K562 (cell line): ENCODE data around the gene MAP3K14. TPM values are rescaled to one million over a fixed set of nuclear protein-coding genes. Genes with fewer than 3 reads are reported as not detected.

Experiments
- ARID4B ChIP-seq: sonication (generic); formaldehyde crosslinking; IDR thresholded peaks from 2 replicates; pipeline ENCODE4 v1.8.0; 2022; ENCODE audit warnings: mild to moderate bottlenecking, missing genetic modification reagents
- CCNT2 ChIP-seq: IDR thresholded peaks from 2 replicates; pipeline ENCODE4 v1.6.1; 2011; ENCODE audit warnings: borderline replicate concordance, low read depth, mild to moderate bottlenecking, moderate library complexity, mixed read lengths, low read length; ENCODE audit not compliant: insufficient read length; ENCODE audit errors: extremely low read depth
- KDM5B ChIP-seq: fragments of 200-600 bp; sonication (generic); IDR thresholded peaks from 2 replicates; pipeline ENCODE4 v1.6.1; 2012; ENCODE audit warnings: low read depth, mild to moderate bottlenecking, moderate library complexity, low read length, control low read depth, inconsistent platforms; ENCODE audit not compliant: insufficient replicate concordance
- L3MBTL2 ChIP-seq: fragments of 450-650 bp; IDR thresholded peaks from 2 replicates; pipeline ENCODE4 v1.6.1; 2016; ENCODE audit warnings: mild to moderate bottlenecking, moderate library complexity
- LEF1 ChIP-seq: fragments of 450-650 bp; IDR thresholded peaks from 2 replicates; pipeline ENCODE4 v1.6.1; 2016; ENCODE audit warnings: mild to moderate bottlenecking
- MEF2D ChIP-seq: conservative IDR thresholded peaks from 2 replicates; pipeline ENCODE4 v1.6.1; 2016; ENCODE audit warnings: low read depth, missing genetic modification characterization, missing compliant biosample characterization
- NR2C2 ChIP-seq, 2 experiments: fragments of 200-800 bp in 1 of 2; sonication (Bioruptor generic) in 1 of 2; sonication (generic) in 1 of 2; formaldehyde crosslinking in 1 of 2; IDR thresholded peaks; 2 replicates each; pipeline versions ENCODE4 v1.6.1 to v1.8.0; 2016 to 2022; ENCODE audit warnings: mild to moderate bottlenecking in 1 of 2, missing compliant biosample characterization in 1 of 2, missing genetic modification characterization in 1 of 2, missing genetic modification reagents in 1 of 2
- PHF8 ChIP-seq: fragments of 200-600 bp; sonication (generic); IDR thresholded peaks from 2 replicates; pipeline ENCODE4 v1.6.1; 2012; ENCODE audit warnings: mixed run types, mild to moderate bottlenecking, inconsistent platforms, low read length, moderate library complexity, borderline replicate concordance
- RBFOX2 ChIP-seq: fragments of 200-400 bp; formaldehyde crosslinking; IDR thresholded peaks from 2 replicates; pipeline ENCODE4 v1.6.1; 2017; ENCODE audit warnings: low read depth, mild to moderate bottlenecking, low read length, moderate library complexity
- UBTF ChIP-seq, 2 experiments: IDR thresholded peaks; 2 replicates each; pipeline ENCODE4 v1.6.1; 2012; ENCODE audit warnings: improper control_type of control experiment in 2 of 2, low read depth in 2 of 2, low read length in 2 of 2, borderline replicate concordance in 1 of 2
- VEZF1 ChIP-seq: fragments of 200-800 bp; sonication (Bioruptor generic); IDR thresholded peaks from 2 replicates; pipeline ENCODE4 v1.6.1; 2017; ENCODE audit warnings: missing genetic modification characterization, missing compliant biosample characterization
- ZFX ChIP-seq: sonication (generic); formaldehyde crosslinking; IDR thresholded peaks from 2 replicates; pipeline ENCODE4 v1.8.0; 2022; ENCODE audit warnings: mild to moderate bottlenecking, missing genetic modification reagents, moderate library complexity
- ZNF717 ChIP-seq: fragments of 250-450 bp; sonication (Bioruptor Pico); IDR thresholded peaks from 2 replicates; pipeline ENCODE4 v1.5.0; 2021
- ZNF77 ChIP-seq: fragments of 250-450 bp; sonication (Bioruptor Pico); IDR thresholded peaks from 2 replicates; pipeline ENCODE4 v1.5.0; 2020
- polyA plus RNA-seq, 8 experiments: library from polyadenylated mRNA; depleted of rRNA in 4 of 8; stranded (reverse) in 5 of 8; unstranded in 3 of 8; fragments of >200 nt; fragmentation: Nextera tagmentation in 2 of 8; fragmentation: Illumina TruSeq in 1 of 8; extraction: Ambion mirVana in 2 of 8; extraction: Trizol in 1 of 8; gene quantifications; 2 replicates each; pipeline versions ENCODE4 v1.2.1 to v1.2.3, GENCODE V29; 2011 to 2014; ENCODE audit warnings: inconsistent platforms in 1 of 8, missing spikeins in 1 of 8
- total RNA-seq, 7 experiments: library from RNA; depleted of rRNA in 6 of 7; stranded (reverse); fragments of >200 nt in 6 of 7; fragmentation: Illumina TruSeq in 2 of 7; extraction: Trizol in 2 of 7; gene quantifications; 2 replicates each; pipeline versions ENCODE4 v1.2.1 to v1.2.3, GENCODE V29; 2011 to 2021; ENCODE audit warnings: low replicate concordance in 1 of 7

MAP3K14 gene
- total and polyA plus RNA-seq, 9 of the 15 experiments (the other 6 are each of a cell fraction or from before 2014, with no cell fraction given) = 0.45 to 8.7 (median 3.2) TPM

- no peak for TF ChIP-seq MEF2D (tag)
- TF ChIP-seq ZFX = peak; percentile 50
- no peak for TF ChIP-seq ZNF717 (CRISPR knock-in tag)
- TF ChIP-seq VEZF1 = peak; percentile 95
- TF ChIP-seq ARID4B (CRISPR knock-in tag) = peak; percentile 15; the same call in 1 of the 2 replicates
- no peak for TF ChIP-seq LEF1
- TF ChIP-seq L3MBTL2 = 0 out of 2 replicates have a peak, but pooled peaks have one; percentile 18
- TF ChIP-seq ZNF77 (CRISPR knock-in tag) = no peak
- peak; percentile 54 to 67; a peak in 2 of 4 replicates for TF ChIP-seq UBTF (IDR thresholded peaks at IDR 0.05; ENCODE audit: borderline replicate concordance in 1 of 2, low read depth in 2 of 2, low read length in 2 of 2)
- TF ChIP-seq NR2C2 (CRISPR knock-in tag; IDR thresholded peaks at IDR 0.05) = no peak
- peak; percentile 6; the same call in 1 of the 2 replicates for TF ChIP-seq NR2C2 (tag; IDR thresholded peaks at IDR 0.05)
- TF ChIP-seq KDM5B = peak; percentile 53
- TF ChIP-seq CCNT2 = peak; percentile 17
- TF ChIP-seq RBFOX2 = peak; percentile 45
- peak; percentile 26; the same call in 1 of the 2 replicates for TF ChIP-seq PHF8
Measured at GRCh38 chr17:45221081-45222013, 95.5 kb downstream of the MAP3K14 start, which contains the start of gene FMNL1 (continued).
